GM18870 (cell line): ENCODE results near the gene MYOM1.

Source experiments
- ATAC-seq: cut with Tn5 transposase; IDR thresholded peaks from one replicate; pipeline ENCODE4 v1.9.1; 2021; ENCODE audit warnings: moderate library complexity; ENCODE audit not compliant: unreplicated experiment

The MYOM1 gene

DNA sequence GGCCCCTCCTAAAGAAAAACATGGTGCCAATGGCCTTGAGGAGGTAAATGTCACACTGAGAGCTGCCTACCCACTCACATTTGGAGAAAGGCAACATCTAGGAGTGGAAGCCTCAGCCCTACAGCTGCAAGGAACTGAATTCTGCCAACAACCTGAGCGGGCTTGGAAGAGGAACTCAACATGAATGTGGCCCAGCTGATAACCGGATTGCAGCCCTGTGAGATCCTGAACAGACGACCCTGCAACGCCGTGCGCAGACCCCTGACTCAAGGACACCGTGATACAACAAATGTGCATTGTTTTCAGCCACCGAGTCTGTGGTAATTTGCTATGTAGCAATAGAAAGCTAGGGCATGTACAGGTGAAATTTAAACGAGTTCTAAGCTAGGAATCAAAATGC lies 99.4 kb downstream of the MYOM1 start:
- ATAC-seq: no peak

DNA sequence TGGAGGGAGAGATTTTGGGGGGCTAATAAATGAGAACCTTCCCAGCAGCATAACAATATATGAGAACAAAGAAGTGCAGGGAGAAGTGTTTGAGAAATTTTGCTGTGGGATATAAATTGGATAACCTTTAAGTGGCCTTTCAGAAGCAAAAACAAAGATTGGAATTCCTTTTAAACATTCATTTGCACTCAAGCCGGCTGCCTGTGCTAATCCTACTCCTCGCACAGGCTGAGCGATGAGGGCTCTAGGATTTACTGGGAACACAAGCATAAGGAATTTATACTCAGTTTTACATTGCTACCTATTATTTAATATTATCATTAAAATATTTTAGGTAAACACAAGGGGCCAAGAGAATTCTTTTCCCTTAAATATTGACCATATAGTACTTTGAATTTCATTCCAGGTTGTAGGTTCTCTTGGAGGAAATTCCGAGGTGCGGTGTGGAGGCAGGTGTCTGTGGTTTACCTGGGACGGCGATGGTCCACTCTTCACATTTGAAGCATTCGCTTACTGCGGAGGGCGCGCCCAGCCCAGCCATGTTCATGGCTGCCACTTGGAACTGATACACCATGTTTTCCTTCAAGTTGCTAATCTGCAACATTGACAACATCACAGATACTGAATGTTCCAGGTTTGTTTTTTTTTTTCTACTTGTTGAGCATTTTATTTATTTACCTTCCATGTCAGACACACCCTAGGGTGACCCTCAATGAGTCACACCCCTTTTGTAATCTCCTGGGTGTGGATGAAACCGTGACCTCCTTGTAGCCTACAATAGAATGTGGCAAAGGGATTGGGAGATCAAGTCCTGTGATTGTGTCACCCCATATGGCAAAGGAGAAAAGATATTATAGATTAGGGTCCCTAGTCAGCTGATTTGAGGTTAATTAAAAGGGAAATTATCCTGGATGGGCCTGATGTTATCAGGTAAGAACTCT lies 100.1 kb downstream of the MYOM1 start:
- ATAC-seq: no peak

DNA sequence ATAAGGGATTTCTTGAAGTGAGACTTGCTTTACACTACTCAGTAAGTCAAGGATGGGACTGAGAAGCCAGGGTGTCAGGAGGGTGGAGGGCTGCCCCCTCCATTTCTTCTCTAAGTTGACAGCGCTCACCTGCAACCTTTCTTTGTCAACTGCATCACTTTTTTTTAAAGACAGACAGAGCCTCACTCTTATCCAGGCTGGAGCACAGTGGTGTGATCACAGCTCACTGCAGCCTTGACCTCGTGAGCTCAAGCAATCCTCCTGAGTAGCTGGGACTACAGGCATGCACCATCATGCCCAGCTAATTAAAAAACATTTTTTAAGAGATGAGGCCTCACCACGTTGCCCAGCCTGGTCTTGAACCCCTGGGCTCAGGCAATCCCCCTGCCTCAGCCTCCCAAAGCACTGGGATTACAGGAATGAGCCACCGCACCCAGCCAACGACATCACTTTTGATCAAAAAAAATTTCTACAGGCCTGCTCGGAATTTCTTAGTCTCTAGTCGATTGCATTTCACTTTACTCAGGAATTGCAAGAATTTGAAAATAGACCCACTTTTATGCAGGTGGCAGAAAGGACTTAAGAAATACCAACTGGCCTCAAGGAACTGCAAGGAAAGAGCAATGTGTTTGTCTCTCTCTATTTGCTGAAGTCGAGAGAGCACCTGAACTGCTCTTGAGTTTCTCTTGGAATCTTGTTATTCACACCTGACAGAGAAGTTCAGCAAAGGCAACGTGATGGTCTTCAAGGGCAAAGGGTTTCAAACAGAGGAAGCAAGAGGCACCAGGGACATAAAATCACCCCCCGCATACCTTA lies 101.4 kb downstream of the MYOM1 start:
- no peak for ATAC-seq

DNA sequence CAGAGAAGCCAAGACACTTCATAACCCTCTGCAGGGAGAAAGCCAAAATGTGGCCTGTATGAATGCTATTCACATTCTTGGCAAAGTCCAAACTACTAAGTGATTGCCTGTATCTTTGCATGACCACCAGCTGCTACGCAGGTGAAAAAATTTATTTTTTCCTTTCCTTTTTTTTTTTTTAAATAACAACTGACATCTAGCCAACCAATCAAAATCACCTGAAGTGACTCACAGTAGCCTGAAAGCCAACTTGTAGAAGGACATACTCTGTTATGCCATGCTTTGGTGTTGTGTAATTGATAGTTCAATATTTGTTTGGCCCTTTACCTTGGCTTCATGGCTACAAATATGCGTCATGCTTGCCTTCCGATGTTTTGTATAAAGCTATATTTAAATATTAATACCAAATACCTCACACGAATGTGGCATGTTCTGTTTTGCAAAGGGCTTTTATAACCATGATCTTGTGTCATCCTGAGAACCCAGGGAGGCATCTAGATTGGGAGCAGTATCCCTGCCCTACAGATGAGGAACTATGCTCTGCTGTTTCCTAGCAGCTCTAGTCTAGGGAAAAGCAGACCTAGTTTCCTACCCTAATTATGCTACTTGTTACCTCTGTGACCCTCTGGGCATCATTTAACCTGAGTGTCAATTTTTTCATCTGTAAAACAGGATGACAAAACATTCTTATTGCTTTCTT lies 102.1 kb downstream of the MYOM1 start:
- ATAC-seq: no peak

DNA sequence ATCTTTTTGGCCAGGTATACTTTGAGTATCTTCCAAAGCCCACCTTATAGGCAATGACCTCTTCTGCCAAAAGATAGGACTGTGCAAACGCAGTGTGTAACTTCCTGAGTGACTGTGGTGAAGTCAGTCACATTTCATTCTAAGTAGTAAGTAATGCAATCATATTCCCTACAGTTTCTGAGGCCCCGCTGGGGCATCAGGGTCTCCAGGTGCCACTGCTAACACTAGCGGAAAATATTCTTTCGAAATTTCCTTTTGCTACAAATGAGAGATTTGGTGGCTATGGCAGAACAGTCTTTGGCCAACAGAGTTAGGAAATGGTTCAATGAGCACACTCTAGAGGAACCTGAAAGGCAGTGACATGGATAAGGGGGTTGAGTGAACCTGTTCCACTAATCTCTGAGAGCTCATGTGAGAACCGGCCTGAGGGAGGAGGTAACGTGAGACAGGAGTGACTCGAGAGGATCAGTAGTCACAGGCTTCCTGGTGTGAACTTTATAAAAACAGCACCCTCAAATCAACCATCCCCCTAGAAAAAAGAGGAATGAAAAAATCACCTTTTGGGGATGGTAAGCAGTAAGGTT lies 104.2 kb downstream of the MYOM1 start:
- no peak for ATAC-seq

DNA sequence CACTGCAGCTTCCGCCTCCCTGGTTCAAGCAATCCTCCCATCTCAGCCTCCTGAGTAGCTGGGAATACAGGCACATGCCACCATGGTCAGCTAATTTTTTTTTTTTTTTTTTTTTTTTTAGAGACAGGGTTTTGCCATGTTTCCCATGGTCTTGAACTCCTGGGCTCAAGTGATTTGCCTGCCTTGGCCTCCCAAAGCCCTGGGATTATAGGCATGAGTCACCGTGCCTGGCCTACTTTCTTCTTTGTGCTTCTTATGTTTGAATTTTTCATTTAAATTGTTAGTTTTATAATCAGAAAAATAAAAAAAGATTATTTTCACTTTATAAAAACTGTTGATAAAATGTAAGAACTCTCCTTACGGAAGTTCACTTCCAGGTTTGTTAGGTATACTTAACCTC lies 105.3 kb downstream of the MYOM1 start:
- no peak for ATAC-seq

DNA sequence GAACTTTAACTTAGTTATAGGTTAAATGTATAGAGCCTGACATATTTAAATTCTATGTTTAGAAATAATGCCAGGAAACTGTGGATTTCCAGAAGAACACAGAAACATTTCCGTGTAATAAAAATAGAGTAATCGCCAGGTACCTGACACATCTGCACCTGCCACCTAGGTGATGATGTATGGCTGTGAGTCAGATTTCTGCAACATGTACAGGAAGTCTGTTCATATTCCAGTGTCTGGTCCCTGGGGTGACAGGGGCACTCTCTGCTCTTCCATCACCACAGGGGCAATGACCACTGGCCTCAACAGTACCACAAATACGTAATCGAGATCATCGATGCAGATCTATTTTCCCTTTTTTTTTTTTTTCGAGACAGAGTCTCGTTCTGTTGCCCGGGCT lies 105.7 kb downstream of the MYOM1 start:
- no peak for ATAC-seq

DNA sequence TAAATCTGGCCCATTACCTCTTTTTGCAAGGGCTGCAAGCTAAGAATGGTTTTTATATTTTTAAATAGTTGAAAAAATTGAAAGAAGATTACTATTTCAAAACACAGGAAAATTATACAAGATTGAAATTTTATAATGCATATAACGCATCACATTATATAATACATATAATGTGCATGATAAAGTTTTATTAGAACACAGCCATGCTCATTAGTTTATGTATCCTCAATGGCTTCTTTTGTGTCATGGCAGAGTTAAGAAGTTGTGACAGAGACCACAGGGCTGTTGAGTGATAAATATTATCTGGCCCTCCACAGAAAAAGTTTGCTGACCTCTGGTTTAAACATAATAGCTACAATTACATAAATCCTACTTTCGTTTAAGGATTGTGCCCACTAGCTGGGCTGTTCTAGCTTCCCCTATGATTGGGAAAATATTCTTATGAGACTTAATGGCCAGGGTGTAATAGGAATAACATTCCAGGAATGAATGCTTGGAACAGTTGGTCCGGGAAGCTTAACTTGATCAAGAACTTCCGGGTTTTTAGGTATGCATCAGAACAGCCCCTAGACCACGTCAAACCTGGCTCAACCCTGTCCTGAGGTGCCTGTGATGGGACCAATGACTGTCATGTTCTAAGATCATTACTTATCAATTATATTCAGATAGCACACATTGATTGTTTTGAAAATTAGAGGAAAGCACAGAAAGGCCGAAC lies 108.1 kb downstream of the MYOM1 start:
- no peak for ATAC-seq

DNA sequence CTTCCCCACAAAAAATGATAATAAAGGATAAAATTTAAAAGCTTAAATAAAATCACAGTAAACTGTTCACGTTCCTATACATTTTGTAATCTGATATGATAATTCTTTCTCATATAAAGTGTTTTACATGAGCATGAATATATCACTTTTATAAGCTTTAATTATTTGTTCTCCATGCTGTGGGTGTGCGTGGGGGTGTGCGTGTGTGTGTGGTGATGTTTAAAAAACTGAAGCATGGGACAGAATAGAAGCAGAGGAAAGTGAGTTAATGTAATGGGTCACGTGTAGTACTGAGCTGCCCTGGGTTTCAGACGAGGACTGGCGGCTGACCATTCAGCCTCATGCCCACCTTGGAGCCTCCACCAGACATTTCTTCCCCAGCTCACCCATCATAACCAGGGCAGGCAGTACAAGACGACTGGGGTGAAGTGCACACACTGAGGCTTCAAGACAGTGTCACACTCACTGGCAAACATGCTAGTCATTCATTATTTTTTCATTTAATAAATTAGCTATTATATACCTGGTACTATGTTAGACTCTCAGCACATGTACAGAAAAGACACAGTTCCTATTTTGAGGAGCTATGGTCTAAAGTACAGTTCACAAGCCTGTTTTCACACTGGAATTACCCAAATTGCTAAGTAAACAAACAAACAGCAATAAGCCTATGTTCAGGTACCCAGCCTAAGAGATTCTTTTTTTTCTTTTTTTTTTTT lies 109.6 kb downstream of the MYOM1 start:
- ATAC-seq: no peak

DNA sequence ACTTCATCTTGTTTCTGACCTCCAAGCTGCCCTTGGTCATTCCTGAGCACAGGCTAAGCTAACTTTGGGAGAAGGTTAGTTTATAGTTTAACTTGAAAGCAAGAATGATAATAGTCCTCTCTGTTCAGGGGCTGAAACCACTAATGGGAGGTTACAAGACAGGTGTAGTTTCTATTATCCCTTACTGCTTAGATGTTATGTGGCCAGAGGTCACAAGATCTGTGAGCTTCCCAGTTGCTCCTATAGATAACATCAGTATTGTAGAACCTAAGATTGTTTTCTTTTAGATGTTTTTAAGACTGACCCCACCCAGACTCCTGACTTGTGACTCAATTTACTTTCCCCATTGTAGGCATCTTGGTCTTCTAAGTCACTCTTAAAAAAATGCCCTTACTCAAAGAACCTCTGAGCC lies 112.0 kb downstream of the MYOM1 start:
- ATAC-seq: no peak

DNA sequence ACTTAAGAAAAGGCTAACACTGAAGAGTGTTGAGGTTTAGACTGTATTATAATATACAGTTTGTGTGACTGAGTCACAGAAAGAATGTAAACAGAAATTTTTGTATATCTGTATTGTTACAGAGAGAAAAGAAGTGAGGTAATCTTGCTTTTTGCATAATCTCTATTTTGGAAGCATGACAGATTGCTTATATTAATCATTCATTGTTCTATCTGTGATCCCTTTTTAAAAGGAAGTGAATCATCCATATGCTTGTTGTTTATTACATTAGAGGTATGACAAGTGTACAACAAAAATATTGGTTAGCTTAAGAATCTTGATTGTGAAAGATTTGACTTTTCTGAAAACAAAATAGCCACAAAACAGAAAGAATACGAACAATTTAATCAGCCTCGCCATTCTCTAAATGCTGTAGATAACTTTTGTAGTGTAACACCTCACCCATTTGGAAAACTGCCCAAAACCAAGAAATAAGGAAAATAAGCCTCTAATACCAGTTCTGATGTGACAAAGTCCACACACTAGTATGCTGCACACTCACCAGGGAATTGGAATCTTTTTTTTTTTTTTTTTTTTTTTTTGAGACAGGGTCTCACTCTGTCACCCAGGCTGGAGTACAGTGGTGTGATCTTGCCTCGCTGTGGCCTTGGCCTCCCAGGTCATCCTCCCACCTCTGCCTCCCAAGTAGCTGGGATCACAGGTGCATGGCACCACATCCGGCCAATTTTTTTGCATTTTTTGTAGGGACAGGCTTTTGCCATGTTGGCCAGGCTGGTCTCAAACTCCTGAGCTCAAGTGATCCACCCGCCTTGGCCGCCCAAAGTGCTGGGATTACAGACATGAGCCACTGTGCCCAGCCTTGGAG lies 115.3 kb downstream of the MYOM1 start:
- no peak for ATAC-seq

DNA sequence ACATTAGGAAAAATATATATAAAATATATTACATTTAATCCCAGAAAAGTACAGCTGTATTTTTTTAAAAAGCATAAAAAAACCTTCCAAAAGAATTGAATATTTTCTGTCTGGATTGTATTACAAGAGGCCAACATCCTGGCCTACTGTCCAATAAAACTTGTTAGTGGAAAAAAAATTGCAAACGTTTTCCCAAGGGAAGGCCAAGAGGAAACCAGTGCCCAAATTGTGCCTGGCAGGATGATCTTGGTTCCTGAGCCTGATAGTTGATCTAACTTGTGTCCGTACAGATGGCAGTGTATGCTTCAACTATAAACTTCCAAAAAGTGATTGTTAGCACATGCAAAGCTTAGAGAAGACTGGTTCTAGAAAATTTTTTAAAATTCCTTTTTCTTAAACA lies 116.2 kb downstream of the MYOM1 start:
- ATAC-seq: no peak

DNA sequence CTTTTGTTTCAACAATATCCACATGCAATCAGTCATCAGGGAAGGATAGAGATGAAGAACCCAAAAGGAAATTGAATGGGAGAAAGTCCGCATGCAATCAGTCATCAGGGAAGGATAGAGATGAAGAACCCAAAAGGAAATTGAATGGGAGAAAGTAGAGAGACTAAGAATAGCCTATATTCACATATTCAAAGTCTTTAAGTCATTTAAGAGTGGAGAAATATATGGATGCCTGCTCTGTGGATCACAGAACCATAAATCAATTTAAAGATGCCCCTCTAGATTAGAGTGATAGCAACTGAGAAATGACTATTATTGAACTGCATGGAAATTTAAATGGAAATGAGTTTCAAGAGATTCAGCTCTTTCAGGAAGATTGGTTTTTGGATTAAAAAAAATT lies 116.8 kb downstream of the MYOM1 start:
- no peak for ATAC-seq

DNA sequence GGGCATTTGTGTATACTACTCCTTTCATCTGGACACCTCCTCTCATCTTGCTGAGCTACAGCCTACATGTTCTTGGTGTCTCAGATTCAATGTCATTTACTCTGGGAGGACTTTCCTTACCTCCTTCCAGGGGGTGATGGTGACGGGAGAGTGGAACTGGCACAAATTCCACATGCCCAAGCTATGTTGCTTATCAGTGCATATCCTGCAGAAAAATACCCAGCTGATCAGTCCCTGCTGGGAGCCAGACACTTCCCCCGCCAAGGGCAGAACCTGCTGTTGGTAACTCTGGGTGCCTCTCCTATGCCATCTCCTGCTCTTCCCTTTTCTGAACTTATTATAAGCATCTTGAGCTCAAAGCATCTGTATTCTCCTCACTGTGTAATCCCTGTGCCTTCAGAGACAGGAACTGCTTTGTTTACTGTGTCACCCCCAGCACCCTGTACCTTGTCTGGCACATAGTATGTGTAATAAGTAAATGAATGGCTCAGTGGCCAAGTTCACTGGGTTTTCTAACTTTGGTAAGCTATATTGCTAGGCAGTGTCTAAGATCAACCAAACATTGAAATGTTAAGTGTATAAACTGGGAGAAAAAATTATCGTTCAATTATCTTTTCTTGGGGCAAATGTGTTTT lies 119.2 kb downstream of the MYOM1 start:
- ATAC-seq: no peak

DNA sequence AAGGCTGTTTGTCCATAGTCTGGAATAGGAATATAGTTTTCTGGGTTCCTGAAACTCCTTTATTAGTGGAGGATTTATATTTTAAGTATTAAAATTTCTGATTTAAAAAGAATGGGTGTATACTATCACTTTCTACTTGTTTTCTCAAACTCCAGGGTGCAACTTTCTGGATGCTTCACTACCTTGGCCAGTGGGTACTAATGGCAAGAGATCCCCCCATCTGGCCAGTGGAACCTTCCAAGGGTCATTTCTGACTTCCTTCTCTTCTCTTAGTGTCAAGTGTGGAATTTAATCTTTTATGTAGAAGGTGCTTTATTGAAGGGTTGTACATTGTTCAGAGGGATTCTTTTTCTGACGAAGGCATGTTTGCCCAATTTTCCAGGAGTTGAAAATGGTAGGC lies 120.4 kb downstream of the MYOM1 start:
- ATAC-seq: no peak

DNA sequence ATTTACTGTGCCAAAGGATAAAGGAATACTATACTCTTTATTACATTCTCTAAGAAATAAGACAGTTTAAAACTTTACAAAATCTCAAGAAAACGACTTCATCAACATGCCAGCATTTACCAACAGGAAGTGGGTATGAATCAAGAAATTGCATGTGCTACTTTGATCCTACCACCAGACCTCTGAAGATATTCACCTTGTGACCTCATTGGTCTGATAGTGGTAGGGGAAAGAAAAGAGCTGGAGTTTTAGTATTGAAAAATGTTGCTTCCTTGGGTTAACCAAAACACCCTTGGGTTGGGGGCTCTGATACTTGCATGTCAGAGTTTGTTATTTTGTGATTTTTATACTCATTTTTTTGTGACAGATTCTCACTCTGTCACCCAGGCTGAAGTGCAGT lies 122.7 kb downstream of the MYOM1 start:
- ATAC-seq: no peak

DNA sequence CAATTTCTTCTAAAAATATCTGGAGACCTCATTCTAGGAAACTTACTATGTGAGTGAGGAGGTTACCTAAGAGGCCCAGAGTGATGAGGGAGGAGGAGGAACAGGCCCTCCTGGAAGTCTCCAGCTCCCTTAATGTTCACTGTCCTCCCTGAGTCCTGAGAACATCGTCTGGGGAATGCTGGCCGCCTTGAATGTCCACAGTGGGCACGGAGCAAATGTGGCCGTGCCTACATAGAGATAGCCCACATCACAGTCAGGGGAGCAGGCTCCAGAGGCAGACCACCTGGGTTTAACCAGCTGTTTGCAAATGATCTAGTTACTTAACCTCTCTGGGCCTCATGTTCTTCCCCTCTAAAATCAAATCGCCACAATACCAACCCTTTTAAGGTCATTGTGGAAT lies 123.8 kb downstream of the MYOM1 start:
- no peak for ATAC-seq

DNA sequence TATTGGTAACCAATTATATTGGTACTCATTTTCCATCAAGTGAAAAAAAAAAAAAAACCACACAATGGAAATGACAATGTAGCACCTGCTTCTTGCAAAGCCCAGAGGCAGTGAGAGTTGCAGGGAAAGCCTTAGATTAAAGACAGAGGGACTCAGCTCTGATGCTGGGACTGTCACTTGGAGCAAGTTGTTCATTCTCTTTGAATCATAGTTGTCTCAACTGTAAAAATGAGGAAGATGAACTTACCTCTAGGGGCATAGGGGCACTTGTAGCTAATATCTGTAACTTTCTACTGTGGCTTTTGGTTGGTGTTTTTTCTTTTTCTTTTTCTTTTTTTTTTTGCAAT lies 125.5 kb downstream of the MYOM1 start:
- no peak for ATAC-seq
